ENCODE results near the gene NUP107. TPM values are rescaled to one million over a fixed set of nuclear protein-coding genes. Genes with fewer than 3 reads are reported as not detected.

The NUP107 gene
- total RNA-seq, 2 experiments from 2014 or later, result 37.2 to 38.7 TPM

GRCh38 chr12:68765696-68766095 lies 78.9 kb downstream of the NUP107 start:
- peaks cover 21% of the 10 kb centered on the region for H3K36me3 ChIP-seq (ENCODE audit: insufficient read depth, low read length)
- Mint-ChIP-seq H3K27ac (no peak overlapping the region), H3K36me3 (ENCODE audit: low read depth) (peaks cover 51% of the 10 kb centered on the region), H3K27me3 (no peaks in the 10 kb centered on the region), H3K4me3 (no peak overlapping the region), H3K9me3 (no peaks in the 10 kb centered on the region), H3K4me1 (ENCODE audit: low read depth) (peaks cover 5% of the 10 kb centered on the region)
- no peak for ATAC-seq (ENCODE audit: poor library complexity)
- CTCF ChIA-PET, result interaction anchor here (1.1 kb wide), 1 partner anchor 13 kb away, joined by 3 read pairs; no protein-coding TSS in a partner anchor
- no peak overlapping the region for H3K4me3 ChIP-seq (ENCODE audit: low read length)
- no peaks in the 10 kb centered on the region for H3K9me3 ChIP-seq (ENCODE audit: control insufficient read depth in 1 of 2, insufficient read depth in 1 of 2, low read length in 2 of 2)
- no peak overlapping the region for H3K27ac ChIP-seq (ENCODE audit: low read depth in 1 of 2, low read length in 2 of 2)
- TF ChIP-seq, protein P1, sequence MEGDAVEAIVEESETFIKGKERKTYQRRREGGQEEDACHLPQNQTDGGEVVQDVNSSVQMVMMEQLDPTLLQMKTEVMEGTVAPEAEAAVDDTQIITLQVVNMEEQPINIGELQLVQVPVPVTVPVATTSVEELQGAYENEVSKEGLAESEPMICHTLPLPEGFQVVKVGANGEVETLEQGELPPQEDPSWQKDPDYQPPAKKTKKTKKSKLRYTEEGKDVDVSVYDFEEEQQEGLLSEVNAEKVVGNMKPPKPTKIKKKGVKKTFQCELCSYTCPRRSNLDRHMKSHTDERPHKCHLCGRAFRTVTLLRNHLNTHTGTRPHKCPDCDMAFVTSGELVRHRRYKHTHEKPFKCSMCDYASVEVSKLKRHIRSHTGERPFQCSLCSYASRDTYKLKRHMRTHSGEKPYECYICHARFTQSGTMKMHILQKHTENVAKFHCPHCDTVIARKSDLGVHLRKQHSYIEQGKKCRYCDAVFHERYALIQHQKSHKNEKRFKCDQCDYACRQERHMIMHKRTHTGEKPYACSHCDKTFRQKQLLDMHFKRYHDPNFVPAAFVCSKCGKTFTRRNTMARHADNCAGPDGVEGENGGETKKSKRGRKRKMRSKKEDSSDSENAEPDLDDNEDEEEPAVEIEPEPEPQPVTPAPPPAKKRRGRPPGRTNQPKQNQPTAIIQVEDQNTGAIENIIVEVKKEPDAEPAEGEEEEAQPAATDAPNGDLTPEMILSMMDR (IDR thresholded peaks at IDR 0.05), result no peak
- no peaks in the 10 kb centered on the region for H3K27me3 ChIP-seq (ENCODE audit: control insufficient read depth in 1 of 2, insufficient read depth in 2 of 2, low read length in 2 of 2)
- POLR2A ChIA-PET, result interaction anchor here (0.7 kb wide), 1 partner anchor 303 kb away, joined by 3 read pairs; no protein-coding TSS in a partner anchor
- intact Hi-C loops (cut with DNase I, micrococcal nuclease), result no loop called here
- DNase-seq, result no peak
- no peaks in the 10 kb centered on the region for H3K4me1 ChIP-seq (ENCODE audit: insufficient read depth, low read length)

DNA sequence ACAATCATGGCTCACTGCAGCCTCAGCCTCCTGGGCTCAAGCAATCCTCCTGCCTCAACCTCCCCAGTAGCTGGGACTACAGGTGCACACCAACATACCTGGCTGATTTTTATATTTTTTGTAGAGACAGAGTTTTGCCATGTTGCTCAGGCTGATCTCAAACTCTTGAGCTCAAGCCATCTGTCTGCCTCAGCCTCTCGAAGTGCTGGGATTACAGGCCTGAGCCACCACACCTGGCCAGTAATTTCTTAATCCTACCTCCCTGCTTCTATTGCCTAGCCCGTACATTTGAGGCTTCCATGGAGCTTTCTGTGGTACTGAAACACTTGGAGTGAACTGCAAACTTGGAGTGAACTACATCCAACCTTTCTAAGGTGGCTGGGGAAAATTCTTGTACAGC lies 79.9 kb downstream of the NUP107 start:
- Mint-ChIP-seq H3K27me3 (no peaks in the 10 kb centered on the region), H3K4me3 (no peak overlapping the region), H3K27ac (no peak overlapping the region), H3K4me1 (ENCODE audit: low read depth) (peaks cover 10% of the 10 kb centered on the region), H3K9me3 (no peaks in the 10 kb centered on the region), H3K36me3 (ENCODE audit: low read depth) (peaks cover 43% of the 10 kb centered on the region)
- H3K4me3 ChIP-seq (ENCODE audit: low read length), result no peak overlapping the region
- POLR2A ChIA-PET, result no interaction called here
- no peak for ATAC-seq (ENCODE audit: poor library complexity)
- TF ChIP-seq, protein P1 (IDR thresholded peaks at IDR 0.05), result no peak
- H3K27ac ChIP-seq (ENCODE audit: low read depth in 1 of 2, low read length in 2 of 2), result no peak overlapping the region
- intact Hi-C loops (cut with DNase I, micrococcal nuclease), result no loop called here
- H3K9me3 ChIP-seq (ENCODE audit: control insufficient read depth in 1 of 2, insufficient read depth in 1 of 2, low read length in 2 of 2), result no peaks in the 10 kb centered on the region
- no peaks in the 10 kb centered on the region for H3K27me3 ChIP-seq (ENCODE audit: control insufficient read depth in 1 of 2, insufficient read depth in 2 of 2, low read length in 2 of 2)
- DNase-seq, result no peak
- peaks cover 16% of the 10 kb centered on the region for H3K36me3 ChIP-seq (ENCODE audit: insufficient read depth, low read length)
- CTCF ChIA-PET, result interaction anchor here (1.1 kb wide), 2 partner anchors 14 to 64 kb away, joined by 3 read pairs; no protein-coding TSS in a partner anchor
- H3K4me1 ChIP-seq (ENCODE audit: insufficient read depth, low read length), result no peaks in the 10 kb centered on the region

DNA sequence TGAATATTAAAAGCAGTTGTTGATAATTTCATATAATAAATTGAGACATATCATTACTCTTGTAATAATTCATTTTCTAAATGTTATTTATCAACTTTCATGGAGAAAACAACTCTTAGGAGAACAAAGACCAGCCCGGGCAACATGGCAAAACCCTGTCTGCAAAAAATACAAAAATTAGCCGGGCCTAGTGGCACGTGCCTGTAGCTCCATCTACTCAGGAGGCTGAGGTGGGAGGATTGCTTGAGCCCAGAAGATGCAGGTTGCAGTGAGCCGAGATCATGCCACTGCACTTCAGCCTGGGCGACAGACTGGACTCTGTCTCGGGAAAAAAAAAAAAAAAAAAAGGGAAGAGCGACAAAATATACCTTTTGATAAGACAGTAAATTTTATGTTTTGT lies 80.4 kb downstream of the NUP107 start:
- Histone ChIP-seq H3K4me3 (ENCODE audit: low read length) (no peak overlapping the region), H3K9me3 (ENCODE audit: control insufficient read depth in 1 of 2, insufficient read depth in 1 of 2, low read length in 2 of 2) (no peaks in the 10 kb centered on the region), H3K27ac (ENCODE audit: low read depth in 1 of 2, low read length in 2 of 2) (no peak overlapping the region), H3K36me3 (ENCODE audit: insufficient read depth, low read length) (peaks cover 16% of the 10 kb centered on the region), H3K4me1 (ENCODE audit: insufficient read depth, low read length) (no peaks in the 10 kb centered on the region), H3K27me3 (ENCODE audit: control insufficient read depth in 1 of 2, insufficient read depth in 2 of 2, low read length in 2 of 2) (no peaks in the 10 kb centered on the region)
- peaks cover 37% of the 10 kb centered on the region for H3K36me3 Mint-ChIP-seq (ENCODE audit: low read depth)
- intact Hi-C loops (cut with DNase I, micrococcal nuclease), result no loop called here
- ATAC-seq (ENCODE audit: poor library complexity) (no peak), DNase-seq (no peak)
- no peaks in the 10 kb centered on the region for H3K9me3 Mint-ChIP-seq
- ChIA-PET CTCF (interaction anchor here (1.1 kb wide), 2 partner anchors 15 to 63 kb away, joined by 3 read pairs; no protein-coding TSS in a partner anchor), POLR2A (no interaction called here)
- no peaks in the 10 kb centered on the region for H3K27me3 Mint-ChIP-seq
- peaks cover 11% of the 10 kb centered on the region for H3K4me1 Mint-ChIP-seq (ENCODE audit: low read depth)
- TF ChIP-seq, protein P1 (IDR thresholded peaks at IDR 0.05), result no peak
- H3K27ac Mint-ChIP-seq, result no peak overlapping the region
- no peak overlapping the region for H3K4me3 Mint-ChIP-seq

Data from CD4-positive, alpha-beta T cell (primary cell).